GM19468 (cell line): ENCODE data around the gene SUFU.
A peak's percentile ranks its signal among the peaks of the same experiment; 100 is the strongest.
"Not testable (repeated sequence)": the region's sequence is repeated elsewhere in the genome, so short reads cannot be mapped to it uniquely, and the experiment has no call there.

Experiments
- ATAC-seq: cut with Tn5 transposase; IDR thresholded peaks from one replicate; pipeline ENCODE4 v1.9.1; 2021; ENCODE audit warnings: mild to moderate bottlenecking, moderate library complexity, moderate number of reproducible peaks; ENCODE audit not compliant: unreplicated experiment; ENCODE audit errors: extremely low read depth

The SUFU gene

DNA sequence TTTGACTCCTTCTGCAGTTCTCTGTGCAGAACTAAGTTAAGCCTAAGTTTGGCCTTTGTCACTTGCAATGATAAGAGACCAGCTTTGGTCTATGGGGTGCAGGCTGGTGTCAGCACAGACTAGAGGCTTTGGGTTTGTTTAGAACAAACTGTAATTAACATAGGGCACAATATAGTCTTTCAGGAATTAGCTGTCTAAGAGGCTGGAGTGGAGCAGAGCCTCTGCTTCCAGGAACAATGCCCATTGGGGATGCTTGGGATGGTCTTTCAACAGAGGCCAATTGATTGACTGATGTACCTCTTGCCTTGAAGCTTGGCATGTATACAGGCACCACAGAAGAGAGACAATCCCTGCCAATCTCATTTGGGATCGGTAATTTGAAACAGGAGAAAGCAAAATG is 4.7 kb downstream of the SUFU start:
- no peak for ATAC-seq

DNA sequence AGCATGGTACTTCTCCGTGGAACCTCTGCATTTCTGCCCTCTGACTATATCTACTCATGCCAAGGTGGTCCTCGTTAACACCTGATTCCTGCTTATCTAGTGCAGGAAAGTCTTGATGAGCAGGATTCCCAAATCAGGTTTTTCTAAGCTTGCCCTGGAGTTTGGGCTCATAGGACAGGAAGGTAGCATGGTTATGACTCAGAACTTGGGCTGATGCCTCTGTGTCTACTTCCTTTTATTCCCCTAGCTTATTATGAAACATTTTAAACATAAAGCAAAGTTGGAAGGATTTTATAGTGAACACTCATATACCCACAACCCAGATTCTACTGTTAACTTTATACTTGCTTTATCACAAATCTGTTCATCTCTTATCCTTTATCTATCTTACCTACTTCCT is 5.6 kb downstream of the SUFU start:
- ATAC-seq: no peak

DNA sequence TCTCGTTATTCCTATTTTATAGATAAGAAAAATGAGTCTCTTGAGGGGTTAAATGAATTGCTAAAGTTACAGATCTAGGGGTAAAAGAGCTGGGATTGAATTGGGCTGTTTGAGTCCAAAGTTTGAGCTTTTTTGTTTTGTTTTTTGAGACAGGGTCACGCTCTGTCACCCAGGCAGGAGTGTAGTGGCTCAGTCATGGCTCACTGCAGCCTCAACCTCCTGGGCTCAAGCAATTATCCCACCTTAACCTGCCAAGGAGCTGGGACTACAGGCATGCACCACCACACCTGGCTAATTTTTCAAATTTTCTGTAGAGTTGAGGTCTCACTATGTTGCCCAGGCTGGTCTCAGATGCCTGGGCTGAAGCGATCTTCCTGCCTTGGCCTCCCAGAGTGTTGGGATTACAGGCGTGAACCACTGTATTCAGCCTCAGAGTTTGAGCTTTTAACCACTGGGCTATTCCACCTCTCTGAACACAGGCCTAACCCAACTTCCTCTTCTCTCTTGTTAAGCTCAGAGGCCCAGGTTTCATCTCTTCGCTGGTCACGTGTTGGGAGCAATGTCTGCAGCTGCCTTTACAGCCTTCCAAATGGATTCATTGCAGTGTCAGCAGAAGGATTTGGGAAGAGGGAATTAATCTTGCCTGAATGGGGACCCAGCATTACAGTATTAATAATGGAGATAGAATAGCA is 8.0 kb downstream of the SUFU start:
- peak; percentile 58 for ATAC-seq

DNA sequence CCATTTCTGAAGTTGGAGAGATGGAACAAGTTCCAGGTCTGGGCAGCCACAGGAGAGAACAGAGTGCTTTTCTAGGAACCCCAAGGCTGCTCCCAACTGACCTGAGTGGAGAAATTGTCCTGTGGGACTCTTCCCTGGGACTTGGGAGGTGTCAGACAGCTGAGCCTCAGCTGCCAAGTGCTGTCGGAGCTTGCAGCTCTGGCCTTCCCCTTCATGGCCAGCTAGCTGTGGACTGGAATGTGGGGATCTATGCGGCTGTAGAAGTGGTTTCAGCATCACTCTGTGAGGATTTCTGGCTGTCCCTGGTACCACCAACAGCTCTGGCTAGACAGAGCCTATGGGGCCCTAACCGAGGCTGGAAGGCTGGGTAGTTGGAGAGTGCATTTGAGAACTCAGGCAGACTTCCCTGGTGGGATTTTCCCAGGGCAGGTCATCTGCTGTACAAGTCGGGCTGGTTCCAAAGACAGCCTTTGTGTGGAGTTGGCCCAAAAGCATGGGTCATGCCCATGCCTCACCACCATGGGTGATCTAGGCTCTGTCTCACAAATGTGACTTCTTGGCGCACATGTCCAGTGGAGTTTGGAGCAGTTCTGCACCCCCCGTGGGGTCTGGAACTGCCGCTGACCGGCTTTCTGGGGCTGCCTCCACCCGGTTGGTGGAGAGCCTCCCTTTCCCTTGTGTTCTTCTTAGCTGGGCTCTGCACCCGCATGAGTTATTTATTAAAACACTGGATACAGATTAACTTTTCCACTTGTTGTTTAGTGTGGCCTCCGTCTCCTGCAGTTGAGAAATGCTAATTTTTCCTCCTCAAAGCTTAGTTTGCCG is 10.9 kb downstream of the SUFU start:
- ATAC-seq: no peak

DNA sequence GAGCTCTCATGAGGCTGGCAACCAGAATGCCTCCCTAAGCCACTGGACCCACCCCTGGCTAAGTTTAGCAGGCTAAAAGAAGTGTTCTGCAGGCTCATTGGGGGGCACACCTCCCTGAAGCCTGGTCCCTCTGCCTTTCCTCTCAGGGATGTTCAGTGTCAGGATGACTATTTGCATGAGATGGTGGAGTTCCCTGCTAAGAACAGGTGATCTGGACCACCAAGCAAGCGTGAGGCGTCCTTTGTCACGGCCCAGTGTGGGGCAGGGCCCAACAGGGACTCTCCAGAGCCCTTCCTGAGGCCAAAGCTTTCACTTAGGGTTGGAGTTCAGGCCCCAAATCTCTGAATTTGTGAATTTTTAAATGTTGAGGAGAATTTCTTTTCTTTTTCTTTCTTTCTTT is 12.0 kb downstream of the SUFU start:
- ATAC-seq: no peak

DNA sequence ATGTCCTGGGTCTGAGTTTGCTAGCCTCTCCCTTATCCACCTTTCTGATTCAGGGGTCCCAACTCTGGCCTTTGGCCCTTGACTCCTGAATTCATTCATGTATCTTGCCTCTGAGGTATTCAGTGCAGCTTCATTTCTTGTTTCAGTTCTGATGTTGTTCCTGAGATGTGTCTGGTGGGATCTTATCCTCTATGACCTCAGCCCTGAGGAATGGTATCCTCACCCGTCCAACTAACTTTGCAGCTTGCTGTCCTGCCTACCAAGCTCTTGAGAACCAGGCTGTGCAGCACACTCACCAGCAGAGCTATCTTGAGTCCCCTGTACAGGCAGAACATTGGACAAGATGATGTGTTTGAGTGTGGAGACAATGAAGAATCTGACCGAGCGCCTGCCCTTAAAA is 13.8 kb downstream of the SUFU start:
- no peak for ATAC-seq

DNA sequence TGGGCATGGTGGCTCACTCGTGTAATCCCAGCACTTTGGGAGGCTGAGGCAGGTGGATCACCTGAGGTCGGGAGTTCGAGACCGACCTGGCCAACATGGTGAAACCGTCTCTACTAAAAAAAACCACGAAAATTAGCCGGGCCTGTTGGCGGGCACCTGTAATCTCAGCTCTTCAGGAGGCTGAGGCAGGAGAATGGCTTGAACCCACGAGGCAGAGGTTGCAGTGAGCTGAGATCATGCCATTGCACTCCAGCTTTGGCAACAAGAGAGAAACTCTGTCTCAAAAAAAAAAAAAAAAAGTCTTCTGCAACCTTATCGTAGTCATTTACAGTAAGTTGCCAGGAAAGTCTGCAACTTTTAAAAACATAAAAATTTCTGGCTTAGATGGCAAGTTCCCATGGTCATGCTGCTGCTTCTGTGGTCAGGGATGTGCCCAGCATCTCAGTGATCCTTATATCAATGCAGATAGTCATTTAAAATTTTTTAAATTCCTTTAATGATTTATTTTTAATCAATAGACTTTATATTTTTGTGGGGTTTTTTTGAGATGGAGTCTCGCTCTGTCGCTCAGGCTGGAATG is 15.6 kb downstream of the SUFU start:
- no peak for ATAC-seq

DNA sequence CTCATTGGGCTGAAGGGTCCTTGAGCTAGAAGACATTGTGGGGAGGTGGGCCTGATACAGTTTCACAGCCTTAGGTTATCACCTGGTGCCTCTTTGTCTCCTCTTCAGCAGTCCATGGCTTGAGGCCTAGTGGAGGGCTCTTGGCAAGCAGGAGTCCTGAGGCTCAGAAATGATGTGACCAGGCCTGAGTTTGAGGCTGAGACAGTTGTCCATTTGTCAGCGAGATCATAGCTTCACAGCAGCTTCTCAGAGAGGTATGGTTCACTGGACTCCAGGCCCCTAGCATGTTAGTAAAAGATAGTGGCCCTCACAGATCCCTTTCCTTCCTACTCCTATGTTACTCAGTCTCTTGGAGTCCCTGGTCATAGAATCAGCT is 19.1 kb downstream of the SUFU start:
- no peak for ATAC-seq

DNA sequence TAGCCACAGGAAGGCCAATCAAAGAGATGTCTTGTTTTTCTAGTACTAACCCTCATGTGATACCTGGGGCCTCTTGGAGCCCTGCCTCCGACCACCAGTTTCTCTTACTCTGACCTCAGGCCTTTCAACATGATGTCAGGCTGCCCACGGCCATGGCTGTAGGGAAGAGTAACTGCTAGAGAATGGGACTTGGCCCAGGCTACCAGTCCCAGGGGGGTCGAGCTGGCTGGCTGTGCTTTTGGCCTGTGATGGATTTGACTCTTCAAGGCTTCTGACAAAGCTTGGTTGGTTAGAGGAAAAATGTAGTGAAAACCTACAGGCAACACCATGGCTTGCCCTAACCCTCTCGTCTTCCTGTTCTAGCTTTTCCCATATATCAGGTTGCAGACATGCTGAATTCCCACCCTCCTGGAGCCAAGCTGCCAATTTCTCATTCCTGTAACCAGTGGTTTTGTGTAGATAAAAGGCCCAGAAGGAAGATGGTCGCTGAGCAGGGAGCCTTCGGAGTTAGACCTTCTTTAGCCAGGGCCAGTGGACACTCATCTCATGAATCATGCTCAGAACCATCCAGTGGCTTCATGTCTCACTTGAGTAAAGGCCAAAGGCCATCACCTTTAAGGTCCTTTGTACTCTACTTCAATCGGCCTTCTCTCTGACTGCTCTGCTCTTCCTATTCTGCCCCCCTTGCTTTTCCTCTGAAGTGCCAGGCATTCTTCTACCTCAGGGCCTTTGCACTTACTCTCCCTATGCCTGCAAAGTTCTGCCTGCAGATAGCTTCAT is 19.7 kb downstream of the SUFU start:
- ATAC-seq: no peak

DNA sequence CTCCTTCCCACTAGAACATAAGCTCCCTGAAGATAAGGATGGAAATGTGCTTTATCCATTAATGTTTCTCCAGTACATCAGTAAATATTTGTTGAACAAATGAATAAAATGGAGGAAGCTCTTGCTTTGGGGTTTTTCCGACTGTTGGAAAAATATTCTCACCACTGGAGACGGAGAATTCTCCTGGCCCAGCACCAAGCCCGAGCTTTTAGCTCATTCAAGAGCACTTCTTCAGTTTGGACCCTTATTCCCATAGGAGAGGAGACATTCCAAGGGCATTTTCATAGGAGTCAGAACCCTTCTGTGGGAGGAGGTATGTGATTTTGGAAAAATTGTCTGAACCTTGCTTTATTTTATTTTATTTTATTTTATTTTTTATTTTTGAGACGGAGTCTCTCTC is 21.0 kb downstream of the SUFU start:
- no peak for ATAC-seq

DNA sequence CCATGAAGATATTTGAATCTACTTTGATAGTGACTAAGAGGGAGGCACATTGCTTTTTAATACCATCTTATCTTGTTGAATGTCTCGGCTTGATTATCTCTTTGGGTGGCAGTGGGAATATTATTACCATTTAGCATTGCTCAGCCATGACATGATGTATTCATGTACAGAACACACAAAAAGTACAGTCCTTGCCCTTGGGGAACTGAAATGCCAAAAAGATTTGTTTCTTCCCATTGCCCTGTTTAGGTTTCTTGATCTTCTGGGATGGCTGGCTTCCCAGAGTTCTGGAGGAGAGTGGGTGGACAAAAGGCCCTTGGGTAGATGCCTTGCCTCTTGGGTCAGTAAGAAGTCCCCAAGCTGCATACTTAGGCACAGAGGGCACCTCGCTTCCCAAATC is 23.8 kb downstream of the SUFU start:
- ATAC-seq: no peak

DNA sequence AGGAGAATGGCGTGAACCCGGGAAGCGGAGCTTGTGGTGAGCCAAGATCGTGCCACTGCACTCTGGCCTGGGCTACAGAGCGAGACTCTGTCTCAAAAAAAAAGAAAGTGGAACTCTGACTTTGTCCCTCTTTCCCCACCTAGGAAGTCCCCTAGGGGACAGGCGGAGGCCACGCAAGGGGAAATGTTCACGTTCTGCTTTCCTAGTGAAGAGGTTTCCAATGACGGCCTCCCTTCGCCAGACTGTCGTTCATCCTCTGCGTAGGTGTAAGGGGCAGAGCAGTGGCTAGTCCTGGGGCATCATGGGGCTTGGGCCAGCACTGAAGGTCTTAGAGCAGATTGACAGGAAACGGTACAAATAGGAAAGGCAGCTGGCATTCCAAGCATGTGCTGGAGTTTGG is 30.6 kb downstream of the SUFU start:
- no peak for ATAC-seq

DNA sequence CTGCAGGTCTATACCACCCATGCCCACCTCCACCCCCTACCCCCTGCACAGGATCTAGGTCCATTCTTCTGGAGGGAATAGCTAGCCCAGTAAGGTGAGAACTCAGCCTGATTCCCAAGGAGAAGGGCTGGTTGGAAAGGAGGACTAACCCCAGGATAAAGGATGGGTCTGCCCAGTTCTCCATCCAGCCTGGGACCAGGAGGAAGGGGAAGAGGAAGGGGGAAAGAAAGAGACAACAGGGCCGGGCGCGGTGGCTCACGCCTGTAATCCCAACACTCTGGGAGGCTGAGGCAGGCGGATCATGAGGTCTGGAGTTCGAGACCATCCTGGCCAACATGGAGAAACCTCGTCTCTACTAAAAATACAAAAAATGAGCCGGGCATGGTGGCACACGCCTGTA is 31.2 kb downstream of the SUFU start:
- ATAC-seq: not testable (repeated sequence)

DNA sequence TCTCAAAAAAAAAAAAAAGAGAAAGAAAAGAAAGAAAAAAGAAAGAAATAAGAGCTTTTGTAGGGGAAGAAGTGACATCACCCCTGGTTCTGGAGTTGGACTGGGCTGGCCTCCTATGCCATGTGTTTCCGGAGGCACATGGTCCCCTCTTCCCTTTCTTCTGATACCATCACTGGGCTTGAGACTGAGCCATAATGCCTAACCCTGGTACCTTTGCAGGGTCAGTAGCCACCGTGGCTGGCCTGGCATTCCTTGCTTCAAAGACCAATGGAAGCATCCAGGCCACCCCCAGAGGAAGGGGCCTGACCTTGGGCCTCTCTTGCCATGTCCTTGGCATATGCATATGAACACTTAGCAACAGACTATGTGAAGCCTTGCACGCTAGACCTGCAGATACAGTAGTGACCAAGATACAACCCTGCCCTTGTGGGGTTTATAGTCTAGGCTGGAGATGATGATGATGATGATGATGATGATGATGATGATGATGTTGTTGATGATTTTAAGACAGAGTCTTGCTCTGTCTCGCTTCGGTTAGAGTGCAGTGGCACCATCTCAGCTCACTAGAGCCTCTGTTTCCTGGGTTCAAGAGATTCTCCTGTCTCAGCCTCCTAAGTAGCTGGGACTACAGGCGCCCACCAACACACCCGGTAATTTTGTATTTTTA is 31.8 kb downstream of the SUFU start:
- no peak for ATAC-seq

DNA sequence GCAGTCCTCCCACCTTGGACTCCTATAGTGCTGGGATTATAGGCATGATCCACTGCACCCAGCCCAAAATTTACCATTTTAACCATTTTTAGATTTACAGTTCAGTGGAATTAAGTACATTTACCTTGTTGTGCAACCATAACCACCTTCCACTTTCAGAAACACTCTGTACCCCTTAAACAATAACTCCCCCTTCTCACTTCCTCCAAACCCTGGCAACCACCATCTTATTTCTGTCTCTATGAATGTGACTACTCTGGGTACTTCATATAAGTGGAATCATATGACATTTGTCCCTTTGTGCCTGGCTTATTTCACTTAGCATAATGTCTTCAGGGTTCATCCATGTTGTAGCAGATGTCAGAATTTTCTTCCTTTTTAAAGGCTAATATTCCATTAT is 33.6 kb downstream of the SUFU start:
- ATAC-seq: no peak

DNA sequence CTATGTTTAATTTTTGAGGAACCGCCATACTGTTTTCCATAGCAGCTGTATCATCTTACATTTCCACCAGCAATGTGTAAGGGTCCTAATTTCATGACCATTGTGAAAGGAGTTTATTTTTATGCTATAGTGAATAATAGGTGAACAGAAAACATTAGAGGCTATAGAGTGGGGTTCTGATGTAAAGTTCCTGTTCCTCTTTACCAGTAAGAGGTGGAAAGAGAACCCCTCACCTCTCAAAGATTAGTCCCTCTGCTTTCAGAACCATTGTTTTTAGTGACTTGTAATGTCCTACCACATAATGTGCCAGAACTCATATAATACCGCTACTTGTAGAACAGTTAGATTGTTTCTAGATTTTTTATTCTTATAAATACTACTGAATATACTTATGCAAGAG is 34.2 kb downstream of the SUFU start:
- ATAC-seq: no peak

DNA sequence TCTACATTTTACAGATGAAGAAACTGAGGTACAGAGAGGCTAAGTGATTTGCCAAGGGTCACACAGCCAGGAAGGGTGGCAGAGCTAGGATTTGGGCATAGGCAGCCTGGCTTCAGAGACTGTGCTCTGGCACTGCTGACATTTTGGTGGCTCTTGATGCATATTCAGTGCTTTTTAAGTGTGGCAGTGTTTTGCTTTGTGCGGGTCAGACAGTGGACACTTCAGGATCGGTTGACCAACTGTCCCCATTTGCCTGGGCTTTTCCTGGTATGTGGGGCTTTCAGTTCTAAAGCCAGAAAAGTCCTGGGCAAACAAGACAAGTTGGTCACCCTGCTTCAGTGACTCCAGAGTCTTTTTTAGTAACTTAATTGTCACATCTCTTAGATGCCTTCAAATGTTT is 35.0 kb downstream of the SUFU start:
- ATAC-seq: no peak

DNA sequence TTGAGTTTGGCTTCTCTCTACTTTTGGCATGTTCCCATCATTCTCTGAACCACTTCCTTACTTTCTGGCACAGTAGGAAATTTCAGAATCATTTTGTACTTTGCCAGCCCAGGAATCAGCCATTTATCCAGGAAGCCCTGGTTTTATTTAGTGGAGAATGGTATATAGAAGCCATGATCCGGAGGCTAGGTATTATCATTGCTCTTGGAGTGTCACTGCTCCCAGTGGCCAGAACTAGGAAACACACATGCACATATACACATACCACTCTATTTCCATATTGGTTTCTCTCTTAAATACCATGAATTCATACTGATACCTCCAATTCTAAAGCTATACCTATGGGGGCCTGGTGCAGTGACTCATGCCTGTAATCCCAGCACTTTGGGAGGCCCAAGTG is 36.3 kb downstream of the SUFU start:
- ATAC-seq: no peak

DNA sequence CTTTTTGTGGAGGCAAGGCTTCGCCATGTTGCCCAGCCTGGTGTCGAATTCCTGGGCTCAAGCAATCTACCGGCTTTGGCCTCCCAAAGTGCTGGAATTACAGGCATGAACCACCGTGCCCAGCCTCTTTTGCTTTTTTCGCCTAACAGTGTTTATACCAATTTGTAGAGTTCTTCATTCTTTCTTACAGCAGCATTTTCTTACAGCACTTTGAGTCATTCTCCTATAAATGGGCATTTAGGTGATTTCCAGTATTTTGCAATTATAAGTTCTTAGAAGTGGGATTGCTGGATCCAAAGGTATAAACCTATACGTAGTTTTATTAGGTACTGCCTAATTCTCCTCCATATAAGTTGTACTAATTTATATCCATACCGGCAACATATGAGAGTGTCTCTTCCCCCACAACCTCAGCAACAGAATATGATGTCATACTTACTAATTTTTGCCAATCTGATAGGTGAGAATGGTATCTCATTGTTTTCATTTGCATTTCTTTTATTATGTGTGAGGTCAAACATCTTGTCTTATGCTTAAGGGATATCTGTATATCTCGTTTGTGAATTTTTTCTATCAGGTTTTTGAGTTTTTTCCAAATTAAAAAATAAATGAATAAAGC is 39.1 kb downstream of the SUFU start:
- no peak for ATAC-seq
